NCI-H2107 (cell line): ENCODE results near the gene FOXI1.
"Not testable (repeated sequence)": the region's sequence is repeated elsewhere in the genome, so short reads cannot be mapped to it uniquely, and the experiment has no call there.

Source experiments
- DNase-seq: peaks from one replicate; lab custom pipeline; 2025; lab: John Stamatoyannopoulos, UW

The FOXI1 gene

DNA sequence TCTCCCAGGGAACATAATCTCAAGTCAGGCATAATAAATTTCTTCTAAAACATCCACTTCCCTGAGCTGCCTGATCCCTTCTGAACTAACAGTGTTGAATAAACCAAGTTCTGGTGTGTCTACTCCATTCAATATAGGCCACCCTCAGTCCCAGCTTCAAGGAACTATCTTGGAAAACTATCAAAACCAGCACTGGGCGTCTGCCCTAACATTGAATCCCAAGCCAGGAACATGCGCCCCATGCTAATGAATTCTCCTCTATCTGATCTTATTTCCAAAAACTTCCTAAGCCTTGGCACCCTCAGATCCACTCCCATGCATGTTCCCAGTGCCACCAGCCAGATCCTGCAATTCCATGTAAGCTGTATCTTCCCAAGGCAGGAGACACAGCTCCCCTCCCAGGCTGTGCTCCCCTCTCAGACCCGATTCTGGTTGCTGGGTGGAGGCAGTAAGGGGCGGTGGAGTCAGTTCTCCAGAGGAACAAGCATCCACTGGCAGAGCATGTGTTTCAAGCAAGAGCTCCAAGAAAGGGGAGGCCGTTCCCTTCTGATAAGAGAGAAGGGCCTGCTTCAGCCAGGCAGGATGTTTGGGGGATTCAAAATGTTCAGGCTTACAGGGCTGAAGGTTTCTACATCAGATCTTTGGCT is 13.1 kb upstream of the FOXI1 start:
- no peak for DNase-seq

DNA sequence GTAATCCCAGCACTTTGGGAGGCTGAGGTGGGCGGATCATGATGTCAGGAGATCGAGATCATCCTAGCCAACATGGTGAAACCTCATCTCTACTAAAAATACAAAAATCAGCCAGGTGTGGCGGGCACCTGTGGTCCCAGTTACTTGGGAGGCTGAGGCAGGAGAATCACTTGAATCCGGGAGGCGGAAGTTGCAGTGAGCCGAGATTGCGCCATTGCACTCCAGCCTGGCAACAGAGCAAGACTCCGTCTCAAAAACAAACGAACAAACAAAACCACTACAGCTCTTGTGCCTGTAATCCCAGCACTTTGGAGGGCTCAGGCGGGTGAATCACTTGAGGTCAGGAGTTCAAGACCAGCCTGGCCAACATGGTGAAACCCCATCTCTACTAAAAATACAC is 11.4 kb upstream of the FOXI1 start:
- DNase-seq: not testable (repeated sequence)

DNA sequence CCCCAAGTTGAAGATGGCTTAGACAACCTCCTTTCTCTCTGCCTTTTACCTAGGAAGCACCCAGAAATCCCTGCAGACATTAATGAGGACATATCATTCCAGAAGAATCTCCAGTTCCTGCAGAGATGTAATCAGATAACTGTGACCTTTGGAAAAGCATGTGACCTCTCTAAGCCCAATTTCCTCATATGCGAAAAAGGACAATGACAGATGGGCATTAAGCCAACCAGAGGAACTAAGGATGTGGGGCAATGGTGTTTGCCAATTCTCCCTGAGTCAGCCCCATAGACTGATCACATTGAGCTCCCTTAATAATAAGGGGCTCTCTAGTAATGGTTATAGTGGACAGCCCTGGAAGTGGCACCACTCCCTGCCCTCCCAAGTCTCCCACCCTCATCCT is 10.1 kb upstream of the FOXI1 start:
- DNase-seq: no peak

DNA sequence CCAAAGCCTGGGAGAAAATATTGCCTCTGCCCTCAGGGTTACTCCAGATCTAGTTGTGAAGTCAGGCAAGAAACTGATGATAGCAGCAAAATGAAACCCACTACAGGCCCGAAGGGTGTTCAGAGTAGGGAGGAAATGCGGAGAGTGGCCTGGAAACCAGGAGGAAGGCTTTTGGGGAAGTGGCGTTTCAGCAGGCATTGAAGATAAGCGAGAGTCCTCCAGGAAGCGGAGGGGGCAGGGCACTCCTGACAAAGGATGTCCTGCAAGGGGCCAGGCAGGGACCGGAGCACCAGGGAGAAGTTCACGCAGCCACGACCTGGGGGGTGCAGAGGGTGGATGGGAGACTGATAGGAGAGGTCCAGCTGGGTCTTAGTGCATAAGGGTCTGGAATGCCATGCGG is 7.8 kb upstream of the FOXI1 start:
- DNase-seq: no peak

DNA sequence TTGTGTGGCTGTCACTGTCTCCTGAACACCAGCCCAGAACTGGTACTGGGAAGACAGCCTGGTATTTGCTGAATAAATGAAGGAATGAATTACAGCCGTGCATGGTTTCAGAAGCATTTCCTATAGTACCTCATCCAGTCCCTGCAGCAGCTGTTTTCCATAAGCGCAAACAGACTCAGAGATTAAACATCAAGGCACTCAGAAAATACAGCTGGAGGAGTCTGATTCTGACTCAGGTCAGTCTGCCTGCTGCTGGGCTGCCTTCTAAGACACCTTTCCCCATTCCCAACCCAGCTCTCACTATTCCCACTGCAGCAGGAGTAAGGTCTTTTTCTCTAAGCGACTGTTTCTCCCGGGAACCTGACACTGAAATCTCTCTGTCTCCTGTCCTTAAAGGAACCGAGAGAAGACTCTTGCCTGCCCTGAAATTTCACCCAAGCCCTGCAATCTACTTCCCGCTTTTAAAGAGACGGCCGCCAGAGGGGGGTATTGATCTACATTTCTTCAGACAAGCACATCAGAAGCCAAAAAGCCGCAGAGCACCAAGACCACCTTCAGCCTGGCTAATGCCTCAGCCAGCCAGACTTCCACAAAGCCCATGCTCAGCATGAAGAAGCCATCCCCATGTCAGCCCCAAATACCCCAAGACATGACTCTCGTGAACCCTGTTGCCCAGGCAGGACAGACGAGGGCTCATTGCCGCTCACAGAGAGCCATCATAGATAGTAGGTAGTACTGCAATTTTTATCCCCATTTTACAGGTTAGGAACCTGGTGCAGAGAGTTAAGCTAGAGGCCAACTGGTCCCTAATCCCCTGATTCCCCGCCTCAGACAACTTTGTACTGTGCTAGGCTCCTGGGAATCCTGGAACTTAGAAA is 5.4 kb upstream of the FOXI1 start:
- peak; percentile 51 for DNase-seq

DNA sequence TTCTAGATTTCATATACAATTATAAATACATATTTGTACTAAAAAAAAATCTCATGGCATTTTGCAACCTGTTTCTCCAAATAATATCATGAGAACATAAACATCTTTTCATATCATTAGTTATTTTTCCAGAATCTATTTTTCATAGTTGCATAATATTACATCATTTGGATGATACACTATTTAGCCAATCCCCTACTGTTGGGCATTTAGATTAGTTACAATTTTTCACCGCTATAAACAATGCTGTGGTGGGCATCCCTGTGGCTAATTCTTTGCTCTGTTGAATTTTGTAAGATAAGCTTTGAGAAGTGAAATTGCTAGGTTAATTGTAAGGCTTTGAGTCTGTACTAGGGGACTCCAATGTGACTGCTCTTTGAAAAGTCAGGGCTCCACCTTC is 2.2 kb upstream of the FOXI1 start:
- DNase-seq: no peak

DNA sequence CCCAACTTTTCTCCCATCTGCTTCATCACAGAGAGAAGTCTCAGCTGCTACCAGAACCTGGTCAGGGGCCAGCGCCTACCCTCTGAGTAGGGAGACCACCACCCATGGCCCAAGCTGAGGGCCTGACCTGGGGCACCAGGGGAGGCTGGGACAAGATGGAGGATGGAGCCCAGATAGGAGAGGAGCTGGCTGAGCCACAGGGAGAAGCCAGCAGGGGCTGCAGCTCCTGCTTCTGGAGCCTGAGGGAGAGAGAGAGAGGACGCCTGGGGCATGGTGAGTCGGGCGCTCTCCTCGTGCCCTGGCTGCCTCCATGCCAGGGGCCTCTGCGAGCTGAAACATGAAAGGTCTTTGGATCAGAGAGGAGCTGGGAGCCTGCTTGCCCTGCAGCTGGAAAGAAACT is 1.4 kb upstream of the FOXI1 start:
- no peak for DNase-seq

DNA sequence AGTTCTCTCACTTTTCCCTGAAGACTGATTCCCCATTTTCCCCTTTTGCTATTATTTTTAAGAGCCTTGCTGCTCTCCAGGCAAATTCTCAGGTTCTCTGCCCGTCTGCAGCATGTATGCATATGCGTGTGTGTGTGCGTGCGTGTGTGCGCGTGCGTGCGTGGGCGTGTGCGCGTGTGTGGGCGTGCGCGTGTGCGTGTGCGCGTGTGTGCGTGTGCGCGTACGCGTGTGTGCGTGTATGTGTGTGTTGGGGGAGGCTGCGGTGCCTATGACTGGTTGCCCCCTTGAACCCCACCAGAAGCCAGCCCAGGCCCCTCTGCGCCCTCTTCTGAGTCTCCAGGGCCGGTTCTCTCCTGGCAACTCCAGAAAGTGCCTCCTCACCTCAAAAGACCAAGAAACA is 987 bp upstream of the FOXI1 start:
- DNase-seq: no peak

DNA sequence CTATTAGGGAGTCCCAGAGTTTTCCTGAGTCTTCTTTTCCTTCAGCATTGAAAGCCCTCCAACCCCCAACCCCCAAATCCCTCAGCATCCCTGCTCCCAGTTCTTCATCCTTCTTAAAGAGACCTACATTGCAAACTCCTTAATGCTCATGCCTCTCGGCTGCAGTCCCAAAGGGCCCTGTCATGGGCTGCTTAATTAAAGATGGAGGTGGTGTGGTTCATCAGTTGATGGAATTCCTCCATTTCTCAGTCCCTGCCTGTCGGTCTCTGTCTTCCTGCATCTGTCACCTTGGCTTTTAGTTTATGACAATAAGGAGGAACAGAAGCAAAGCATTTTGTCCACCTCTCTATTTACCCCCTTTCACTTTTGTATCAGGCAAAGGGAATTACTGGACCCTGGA is 2.0 kb downstream of the FOXI1 start:
- DNase-seq: no peak

DNA sequence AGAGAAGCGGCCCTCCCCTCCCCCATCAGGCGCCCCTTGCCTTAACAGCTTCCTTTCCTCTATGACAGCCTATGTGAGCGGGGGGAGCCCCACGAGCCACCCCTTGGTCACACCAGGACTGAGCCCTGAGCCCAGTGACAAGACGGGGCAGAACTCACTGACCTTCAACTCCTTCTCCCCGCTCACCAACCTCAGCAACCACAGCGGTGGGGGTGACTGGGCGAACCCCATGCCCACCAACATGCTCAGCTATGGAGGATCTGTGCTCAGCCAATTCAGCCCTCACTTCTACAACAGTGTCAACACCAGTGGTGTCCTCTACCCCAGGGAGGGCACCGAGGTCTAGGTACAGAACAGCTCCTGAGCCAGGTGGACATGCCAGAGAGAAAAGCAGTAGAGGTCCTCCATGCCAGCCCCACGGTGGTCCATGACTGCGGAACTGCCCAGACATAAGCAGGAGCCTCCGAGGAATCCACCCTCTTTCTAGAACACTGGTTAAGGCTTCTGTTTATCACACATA is 2.6 kb downstream of the FOXI1 start:
- DNase-seq: no peak

DNA sequence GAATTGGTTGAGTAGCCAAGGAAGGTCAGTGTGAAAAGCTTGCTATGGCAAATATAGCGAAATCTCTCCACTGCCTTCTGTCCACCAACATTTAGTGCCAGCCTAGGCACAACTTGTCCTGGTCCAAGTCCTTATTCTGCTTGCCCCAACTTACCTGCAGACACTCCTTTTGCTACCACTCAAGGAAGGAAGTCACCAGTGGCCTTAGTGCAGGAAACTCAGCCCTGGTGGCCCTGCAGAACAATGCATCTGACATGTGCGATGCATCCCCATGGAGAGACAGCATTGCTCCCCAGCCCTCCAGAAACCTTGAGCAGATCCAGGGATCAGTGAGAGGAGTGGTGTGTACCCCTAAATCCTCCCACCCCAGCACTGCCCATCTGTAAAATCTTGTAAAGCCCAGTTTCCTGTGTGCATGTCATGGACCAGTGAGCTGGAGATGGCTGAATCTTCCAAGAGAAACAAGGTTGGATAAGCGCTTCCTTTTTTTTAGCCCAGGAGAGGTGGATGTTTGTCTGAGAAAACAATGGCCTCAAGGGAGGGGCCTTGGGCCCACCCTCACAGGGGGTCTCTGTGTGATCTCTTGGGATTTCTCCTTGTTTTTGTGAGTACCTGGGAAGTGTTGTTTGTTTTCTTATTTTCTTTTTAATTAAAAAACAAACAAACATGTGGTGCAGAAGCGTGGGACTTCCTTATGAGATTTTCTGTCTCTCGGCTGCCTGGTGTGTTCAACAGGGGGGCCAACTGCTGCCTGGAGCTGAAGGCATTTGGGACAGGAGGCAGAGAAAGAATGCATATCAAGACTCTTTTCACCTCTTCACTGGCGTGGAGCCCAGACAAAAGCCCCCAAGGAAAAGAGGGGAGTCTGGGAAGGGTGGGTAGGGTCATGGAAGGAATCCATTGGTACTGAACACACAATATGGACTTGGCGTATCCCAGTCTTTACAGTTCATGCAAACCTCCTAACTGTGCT is 3.6 kb downstream of the FOXI1 start:
- no peak for DNase-seq

DNA sequence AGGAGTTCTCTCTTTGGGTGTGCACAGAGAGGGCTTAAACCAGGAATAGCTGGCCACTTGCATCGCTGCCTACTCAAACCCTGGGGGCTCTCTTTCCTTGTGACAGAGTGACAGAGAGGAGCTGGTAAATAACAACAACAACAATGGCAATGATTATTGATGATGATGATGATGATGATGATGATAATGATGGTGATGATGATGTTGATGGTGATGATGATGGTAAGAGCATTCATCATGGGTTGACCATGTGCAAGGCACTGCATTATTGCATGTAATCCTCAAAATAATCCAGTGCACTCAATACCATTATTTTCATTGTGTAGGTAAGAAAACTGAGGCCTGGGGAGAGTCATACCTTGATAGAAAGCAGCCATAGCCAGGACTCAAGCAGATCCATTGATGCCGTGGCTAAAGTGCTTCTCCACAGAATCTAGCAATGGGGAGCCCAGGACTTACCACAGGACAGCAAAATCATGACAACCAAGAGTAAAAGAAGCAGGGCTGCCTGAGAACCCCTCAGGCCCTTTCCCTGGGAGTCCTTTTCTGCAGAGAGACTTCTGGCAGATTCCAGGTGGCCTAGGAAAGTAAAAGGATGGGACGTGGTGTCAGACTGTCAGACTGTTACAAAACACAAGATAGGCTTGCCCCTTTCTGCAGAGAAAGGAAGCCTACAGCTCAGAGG is 4.8 kb downstream of the FOXI1 start:
- DNase-seq: no peak

DNA sequence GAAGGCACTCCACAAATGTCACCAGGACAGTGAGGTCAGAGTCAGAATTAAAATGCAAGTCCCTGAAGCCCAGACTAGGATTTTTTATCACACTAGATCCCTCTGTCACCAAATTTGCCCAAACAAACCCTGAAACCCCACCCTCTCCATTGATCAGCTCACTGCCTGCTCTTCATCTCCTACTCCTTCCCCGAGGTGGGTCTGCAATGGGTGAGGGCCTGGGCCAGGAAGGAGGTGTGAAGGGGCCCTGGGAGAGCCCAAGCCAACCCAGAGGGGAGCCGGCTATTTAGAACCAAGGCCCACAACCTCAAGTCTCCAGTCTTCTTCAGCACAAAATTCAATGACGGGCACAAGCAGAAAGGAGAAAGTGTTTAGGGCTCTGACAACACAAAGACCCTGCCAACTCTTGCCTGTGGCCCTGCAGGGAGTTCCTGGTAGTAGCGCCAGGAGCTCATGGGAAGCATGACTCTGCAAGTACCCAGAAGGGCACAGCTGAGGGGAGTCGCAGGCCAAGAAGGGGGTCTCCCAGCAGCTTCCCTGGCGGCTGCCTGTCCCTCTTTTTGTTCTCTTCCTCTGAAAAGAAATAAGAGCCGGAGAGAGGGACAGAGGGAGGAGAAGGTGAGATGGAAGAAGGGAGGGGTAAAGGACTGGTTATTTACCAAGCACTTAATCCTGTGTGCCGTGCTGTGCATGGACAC is 5.5 kb downstream of the FOXI1 start:
- DNase-seq: no peak

DNA sequence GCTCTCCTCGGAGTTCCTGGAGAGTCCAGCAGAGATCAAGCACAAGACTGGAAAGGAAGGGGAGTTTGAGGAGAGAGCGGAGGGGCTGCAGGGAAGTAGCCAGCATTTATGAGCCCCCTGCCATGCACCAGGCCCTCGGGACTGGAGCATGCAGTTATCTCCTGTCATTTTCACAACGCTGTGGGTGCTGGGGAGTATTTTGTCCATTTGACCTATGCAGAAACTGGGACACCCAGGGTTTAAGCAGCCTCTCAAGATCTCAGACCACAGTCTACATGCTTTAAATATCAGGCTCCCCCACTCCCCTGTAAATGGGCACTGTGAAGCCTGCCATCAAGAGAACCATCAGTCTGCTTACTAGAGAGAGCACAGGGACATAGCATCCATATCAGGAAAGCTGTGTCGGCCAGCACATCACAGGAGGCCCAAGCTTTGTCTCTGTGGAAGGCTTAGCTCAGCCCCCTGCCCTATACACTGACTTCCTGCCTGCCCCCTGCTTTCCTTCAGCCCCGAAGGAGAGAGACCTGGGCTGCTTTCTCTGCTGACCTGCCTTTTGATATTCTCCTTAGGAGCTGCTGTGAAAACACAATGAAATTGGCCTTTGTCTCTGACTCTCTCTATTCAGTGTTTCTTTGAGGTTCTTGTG is 7.3 kb downstream of the FOXI1 start:
- no peak for DNase-seq

DNA sequence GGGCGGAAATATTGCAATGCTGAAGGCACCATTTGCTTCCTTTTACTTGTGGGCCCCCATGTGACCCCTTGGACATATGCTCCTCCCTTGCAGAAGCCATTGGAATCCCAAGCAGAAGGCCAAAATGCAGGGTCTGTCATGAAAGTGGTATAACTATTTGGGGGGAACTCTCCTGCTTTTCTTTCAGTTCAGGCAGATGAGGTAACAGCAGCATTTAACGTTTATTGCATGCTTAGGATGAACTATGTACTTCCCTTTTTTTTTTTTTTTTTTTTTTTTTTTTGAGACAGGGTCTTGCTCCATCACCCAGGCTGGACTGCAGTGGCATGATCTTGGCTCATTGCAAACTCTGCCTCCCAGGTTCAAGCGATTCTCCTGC is 7.8 kb downstream of the FOXI1 start:
- no peak for DNase-seq

DNA sequence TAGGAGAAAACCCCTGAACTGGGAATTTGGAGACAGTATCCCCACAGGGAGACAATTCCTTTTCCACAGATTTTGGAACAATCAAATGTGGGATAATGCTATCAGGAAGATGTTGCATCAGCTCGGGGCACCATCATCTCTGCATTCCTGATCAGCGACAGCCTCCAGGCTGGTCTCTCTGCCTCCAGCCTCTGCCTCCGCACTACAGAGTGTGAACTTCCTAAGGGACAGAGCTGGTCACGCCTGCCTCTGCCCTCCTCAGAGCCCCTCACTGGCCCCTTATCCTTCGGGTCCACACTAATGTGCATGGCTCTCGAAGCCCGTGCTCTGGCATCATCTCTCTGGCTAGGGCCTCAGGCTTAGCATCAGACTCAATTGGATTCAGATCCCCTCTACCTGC is 8.6 kb downstream of the FOXI1 start:
- no peak for DNase-seq

DNA sequence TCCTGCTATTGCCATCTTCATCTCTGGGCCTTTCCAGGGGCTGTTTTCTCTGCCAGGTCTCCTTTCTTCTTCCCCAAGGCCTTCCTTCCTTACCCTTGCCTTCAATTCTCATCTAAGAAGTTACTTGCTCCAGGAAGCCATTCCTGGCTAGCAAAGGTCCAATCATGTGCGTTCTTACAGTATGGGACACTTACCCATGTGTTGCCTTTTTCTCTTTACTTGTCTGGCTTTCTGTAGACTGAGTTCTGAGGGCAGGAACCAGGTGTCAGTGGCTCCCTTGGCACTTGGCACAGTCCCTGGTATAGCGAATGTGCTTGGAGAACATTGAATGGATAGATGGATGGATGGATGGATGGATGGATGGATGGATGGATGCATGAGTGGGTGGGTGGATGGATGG is 10.2 kb downstream of the FOXI1 start:
- DNase-seq: no peak

DNA sequence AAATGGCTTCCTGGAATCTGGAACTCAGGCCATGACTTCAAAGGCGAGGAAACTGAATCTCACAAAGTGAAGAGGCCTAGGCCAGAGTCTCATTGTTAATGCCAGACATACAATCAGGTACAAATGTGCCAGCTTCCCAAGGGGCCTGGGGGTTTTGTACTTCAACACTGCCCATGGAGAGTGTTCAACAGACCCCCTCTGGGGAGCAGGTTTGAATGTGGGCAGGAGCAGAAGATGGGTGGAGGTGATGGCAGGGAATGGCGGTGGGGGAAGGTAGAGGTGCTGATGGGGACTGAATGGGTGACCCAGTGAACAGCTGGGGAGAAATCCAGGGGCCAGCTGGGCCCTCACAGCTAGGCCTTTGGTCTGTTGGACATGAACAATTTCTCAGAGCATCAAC is 12.0 kb downstream of the FOXI1 start:
- no peak for DNase-seq

DNA sequence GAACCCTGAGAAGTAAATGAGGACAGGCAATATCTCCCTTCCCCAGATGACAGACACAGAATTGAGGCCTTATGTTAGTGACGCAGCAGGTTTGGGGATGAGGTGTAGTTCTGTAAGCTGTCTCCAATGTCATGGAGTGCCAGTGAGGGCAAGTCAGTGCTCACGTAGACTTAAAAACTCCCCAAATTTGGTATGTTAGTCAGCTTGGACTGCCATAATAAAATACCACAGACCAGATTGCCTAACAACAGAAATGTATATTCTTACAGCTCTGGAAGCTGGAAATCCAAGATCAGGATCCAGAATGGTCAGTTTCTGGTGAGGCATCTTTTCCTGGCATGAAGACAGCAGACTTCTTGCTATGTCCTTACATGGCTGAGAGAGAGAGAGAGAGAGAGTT is 14.9 kb downstream of the FOXI1 start:
- DNase-seq: no peak

DNA sequence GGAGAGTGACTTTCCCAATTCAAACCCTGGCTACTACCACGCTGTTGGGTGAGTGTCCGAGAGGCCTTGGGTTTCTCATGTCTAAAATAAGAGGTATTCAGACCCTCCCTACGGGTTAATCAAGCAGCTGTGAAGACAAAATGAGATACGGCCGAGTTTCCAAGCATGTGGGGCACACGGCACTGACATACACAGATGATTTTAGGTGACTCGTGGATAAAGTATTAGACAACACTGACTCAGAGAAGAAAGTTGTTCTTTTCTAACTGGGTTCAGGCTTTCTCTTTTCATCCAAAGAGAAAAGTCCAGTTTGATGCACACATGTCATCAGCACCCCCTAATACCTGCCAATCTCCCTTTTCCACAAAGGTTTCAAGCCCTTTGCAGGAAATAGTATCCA is 15.6 kb downstream of the FOXI1 start:
- DNase-seq: no peak

DNA sequence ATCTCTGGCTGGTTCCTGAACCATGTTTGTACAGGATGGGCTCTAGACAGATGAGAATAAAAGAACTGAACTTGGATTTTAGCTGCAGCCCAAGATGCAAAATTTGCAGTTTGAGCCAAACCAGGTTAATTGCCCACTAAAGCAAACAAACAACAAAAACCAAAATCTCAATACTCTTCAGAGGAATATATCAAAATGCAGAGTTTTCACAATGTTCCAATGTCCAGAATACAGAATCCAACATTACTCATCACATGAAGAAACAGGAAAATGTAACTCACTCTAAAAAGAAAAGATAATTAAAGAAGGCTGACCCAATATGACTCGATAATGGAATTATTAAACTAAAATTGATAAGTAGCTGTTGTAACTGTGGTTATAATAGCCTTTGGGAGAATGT is 20.4 kb downstream of the FOXI1 start:
- DNase-seq: no peak
